ENCODE results near the gene GABRB2. TPM values are rescaled to one million over a fixed set of nuclear protein-coding genes. Genes with fewer than 3 reads are reported as not detected.

Gene GABRB2
- total RNA-seq, result under 0.01 TPM in 2 replicates

DNA sequence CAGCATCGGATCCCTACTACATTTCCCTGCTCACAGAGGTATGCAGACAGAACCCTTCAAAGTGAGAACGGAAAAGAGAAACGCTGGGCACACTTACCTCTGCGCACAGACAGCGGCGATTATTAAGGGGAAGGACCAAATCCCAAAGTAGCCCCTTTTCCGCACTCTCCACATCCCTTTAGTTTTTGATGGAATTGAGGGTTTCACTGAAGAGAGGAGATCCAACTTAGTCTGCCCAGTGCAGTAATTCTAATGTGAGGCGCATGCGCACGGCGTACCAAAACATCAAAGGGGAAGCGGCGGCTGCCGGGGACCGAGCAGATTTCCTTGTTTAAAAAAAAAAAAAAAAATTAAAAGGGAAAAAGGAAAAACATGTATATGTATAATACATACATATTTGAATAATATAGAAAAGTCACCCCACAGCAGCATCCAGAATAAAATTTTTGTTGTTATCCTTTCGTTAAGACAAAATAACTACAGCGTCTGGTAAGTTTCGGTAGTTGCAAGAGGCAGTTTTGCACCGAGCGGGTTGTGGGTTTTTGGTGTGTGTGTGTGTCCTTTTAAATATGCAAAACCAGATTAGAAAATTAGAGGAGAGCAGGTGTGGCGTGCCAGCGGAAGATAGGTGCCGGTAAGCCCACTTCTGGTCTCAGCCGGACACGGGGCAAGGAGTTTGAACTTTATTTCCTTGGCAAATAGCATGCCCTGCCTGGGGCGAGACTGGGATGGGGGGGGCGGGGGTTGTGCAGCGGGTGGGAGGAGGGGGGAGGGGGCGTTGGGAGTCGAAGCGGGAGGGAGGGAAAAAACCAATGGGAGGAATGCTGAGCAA, at the start of gene GABRB2:
TSS of gene GABRB2 (minus strand) at position 256 of the 832 bp plus-strand sequence. CDS start at position 174, 82 bp downstream.

Other genes with a start within 250 kb of the GABRB2 start
- not detected in 2 replicates for gene GABRA6, start 139.0 kb upstream of the GABRB2 start, total RNA-seq